Measurements from ENCODE around the gene FHL1.

The FHL1 gene

DNA sequence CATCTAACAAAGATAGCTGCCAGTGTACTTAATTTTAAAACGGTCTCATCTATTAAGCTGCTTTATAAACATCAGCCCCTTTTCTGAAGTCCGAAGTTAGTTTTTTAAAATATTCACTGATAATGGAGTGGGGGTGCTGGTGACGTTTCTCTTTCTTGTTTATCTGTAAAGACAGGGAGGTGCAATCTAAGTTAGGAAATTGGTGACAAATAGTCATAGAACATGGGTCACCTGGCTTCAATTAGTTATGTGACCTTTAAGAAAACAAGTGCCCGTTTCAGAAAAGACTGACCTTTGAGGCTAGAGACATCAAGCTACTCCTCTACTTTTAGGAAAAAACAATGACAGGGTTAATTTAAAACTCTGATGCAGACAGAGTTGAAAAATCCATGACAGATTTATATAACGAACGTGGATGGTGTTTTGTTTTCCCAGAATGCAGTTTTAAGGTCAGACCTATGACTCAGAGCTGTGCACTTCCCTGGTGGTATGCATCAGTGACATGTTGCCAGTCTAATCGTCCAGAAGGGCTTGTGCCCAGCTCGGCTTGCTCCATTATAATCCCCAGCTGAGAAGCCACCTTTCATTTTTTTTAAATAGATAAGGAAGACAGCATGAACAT lies 38.2 kb downstream of the FHL1 start:
- DNase-seq, result no peak

DNA sequence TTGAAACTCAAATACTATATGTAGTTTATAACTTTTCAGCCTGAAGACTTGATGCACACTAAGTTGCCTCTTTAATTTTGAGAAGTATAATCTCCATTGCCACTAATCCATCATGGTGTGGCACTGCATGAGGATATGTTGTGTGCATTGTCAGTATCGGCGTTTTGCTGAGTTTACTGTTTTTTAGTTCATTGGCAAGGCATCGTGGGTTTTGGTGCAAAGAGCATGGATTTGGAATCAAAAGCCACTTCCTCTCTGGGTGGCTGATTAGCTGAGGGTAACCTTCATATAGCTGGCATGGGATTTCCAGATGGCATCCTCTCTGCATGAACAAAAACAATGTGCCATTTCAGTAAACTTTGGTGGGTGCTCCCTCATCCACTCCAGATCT lies 38.7 kb downstream of the FHL1 start:
- DNase-seq, result no peak

DNA sequence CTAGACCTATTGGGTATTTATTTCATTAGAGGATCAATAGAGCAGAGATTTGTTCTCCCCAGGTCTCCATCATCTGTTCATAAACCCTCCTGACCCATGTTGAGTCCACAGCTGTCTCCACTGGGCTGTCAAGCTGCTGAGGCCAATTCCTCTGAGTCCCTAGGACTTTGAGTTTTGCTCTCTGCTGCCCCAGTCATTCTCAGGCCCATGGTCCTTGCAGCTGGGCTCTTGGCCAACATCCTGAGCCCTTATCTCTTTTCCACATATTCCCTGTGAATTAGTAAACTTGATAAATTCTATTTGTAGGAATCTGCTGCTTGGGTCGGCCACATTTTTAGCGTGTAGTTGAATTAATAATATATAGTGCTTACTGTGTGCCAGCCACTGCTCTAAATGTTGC lies 41.9 kb downstream of the FHL1 start:
- DNase-seq, result no peak

DNA sequence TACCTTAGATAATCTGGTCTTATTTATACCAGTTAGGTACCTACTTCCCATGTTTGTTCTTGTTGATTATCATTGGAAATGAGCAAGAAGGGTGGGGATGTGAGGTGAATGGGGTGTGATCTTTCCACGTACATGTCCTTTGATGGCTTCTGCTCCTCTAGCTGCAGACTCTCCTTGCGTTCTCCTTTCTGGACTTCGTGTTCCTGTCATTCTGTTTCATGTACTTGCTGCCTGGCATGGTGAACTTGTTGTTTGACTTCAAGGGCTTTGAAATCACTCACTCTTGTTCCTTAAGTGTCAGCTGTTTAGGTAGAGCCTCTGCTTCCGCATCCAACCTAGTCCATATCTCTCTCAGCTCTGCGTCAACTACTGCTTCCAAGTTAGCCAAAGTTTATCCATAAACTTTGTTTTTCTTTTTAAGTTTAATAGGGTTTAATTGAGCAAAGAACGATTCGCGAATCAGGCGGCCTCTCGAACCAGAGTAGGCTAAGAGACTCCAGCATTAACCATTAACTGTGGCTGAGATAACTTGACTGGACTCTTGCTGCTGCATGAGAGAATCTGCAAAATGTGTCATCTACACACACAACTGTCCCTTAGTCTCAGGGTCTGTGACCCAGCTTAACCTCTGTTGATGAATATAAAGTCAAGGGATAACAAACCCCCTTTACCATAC lies 42.8 kb downstream of the FHL1 start:
- no peak for DNase-seq

DNA sequence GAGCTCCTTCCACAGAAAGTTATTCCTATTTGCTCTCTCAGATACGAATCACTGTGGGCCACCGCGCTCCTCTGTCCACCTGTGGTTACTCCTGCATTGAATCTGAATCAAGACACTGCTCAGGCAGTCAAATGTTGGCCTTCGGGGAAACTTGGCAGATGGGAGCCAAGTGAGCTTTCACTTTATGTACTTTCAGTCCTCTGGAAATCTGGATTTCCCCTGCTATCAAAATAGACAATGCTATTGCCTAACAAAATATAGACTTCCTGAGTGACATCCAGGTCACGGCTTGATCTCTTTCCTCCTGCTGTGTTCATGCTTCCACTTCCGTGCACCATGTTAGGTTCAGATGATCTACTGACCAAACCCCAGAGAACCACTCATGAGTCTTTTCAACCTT lies 43.8 kb downstream of the FHL1 start:
- DNase-seq, result no peak

DNA sequence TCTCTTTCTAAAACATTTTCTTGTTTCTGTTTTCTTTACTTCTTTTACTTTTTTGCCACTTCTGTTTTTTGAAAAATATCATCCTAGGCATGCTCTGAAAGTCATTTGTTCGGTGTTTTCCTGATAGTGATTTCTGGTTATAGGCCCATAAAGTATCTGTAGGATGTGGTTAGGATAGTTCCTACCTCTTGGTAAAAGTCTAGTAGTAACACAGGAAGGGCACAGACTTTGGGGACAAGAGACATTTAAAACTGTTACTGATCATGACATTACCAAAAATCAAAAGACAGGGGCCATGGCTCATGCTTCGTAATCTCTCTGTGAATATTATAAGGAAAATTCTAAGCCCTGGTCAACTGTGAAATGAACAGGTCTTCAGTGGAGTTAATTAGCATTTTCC lies 44.8 kb downstream of the FHL1 start:
- DNase-seq, result no peak

DNA sequence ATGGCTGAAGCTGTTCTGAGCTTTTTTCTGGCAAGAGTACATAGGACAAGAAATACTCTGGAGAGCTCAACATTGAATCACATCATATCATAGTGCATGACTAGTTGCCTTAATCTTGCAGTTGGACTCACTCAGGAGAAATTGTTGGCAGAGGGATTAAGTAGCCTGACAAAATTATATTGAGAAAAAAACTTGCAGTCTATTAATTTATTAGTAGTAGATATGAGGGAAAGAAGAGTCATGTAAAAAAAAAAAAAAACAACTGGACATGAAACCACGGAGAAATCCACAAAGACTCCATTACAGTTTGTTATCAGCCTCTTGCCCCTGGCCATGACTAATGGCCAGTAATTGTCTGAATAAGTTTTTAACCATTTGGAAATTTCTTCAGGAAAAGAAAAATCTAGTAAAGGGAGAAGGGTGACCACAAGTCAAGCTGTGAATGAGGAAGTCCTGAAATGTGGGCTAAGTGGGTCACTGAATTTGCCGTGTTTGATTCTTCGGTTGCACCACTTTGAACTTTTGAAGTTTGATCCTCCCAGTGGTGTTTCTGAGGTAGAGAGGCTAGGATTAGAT lies 45.6 kb downstream of the FHL1 start:
- no peak for DNase-seq

DNA sequence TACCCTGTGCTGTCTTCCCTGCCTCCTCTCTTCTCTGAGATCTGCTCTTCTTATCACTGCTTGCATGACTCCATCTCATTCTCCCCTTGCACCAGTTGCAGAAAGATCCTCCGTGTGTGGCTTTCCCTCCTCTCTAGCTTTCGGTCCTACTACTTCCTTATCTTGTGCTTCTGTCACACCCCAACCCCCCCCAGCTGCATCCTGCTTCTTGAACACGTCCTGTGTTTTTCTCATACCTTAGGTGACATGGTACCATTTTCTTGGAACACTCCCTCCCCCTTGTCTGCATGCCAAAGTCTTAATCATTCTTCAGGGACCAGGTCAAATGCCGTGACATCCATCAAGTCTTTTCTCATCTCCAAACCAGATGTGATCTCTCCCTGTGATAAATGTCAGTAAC lies 46.4 kb downstream of the FHL1 start:
- no peak for DNase-seq

DNA sequence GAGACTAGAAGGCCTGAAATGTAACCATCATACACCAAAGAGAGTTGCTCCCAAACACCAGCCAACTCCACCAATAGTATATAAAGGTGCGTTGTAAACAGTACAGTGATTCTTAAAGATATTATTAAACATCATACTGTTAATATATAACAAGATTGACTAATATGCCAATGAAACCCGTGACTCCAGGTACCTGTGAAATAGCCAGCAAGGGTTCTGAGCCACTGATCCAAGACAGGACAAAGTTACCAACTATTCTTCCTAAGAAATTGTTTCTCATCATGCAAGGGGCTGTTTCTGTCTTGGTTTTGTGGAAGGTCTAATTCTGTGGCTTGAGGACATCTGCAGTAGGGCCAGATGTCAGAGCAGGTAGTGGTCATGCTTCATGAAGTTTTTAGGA lies 47.2 kb downstream of the FHL1 start:
- no peak for DNase-seq

DNA sequence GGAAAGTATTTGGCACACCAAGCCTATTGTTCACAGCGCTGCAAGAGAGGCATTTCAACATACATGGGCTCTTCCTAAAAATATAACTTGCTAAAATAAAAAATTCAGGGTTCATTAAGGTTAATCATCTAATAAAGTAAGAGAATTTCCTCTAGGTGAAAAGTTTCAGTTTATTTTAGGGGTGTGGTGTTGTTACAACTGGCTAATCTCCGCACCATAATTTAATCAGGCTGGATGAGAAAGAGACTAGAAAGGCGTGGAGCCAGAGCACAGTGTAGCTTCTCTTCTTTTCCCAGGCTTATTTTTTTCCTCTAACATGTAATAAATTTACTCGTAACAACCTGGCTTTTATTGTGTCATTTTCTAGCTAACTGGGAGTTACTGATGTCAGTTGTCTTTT lies 47.9 kb downstream of the FHL1 start:
- DNase-seq, result no peak

DNA sequence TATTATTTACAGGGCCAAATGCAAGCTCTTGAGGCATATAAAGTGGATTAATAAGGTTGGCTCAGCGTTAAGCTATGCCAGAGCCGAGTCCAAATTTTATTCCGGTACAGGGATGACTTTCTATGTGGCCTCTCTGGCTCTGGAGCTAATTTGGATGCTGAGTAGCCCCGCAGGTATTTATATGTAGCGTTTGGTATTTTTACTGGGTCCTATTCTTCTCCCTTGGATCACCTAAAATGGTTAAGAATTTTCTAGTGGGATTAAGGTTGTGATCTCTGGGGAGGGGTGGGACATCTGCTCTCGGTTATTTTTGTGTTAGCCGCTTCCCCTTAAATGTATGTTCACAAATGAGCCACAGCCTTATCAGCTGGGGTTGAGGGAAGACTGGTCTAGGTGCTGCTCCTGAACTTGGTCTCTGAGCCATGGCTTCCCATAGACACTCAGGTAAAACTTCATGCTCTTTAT lies 49.4 kb downstream of the FHL1 start:
- no peak for DNase-seq

DNA sequence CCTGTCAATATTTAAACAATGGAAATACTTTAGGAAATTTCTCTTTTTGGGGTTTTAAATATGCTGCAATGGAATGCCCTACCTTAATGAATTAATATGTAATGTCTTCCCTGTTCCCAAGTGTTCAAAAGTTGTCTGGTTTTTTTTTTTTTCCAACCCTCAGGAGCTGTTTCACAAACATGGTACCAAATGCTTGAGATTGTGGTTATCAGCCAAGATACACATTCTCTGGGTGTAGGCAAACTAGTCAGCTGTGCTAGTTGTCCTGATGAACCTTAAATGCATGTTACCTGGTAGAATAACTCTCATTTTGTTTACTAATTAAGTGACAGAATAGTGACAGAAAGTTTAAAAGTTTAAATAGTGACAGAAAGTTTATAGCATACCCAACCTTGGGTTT lies 50.7 kb downstream of the FHL1 start:
- no peak for DNase-seq

DNA sequence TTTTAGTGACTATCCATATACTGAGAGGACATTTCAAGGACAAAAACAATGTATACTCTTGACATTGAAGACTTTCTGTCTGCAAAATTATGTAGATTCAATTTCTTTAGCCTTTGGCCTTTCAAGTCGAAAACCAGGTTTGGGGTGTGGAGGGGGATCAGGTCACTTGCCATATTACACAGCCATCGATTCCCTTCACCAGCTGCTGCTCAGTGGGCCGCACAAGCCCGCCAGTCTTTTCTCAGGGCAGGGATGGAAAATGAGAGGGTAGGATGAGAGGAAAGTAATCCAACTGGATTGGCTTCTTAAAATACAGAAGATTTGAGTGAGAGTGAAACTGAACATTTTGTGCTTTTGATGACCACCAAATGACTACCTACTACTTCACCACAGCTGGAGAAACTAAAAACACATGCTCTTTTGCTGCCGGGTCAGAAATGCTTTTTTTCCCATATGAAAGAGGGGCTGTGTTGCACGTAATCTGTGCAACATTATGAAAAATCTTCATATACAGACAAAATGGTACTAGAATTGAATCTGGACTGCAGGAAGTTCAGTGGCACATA lies 51.4 kb downstream of the FHL1 start:
- DNase-seq, result no peak

DNA sequence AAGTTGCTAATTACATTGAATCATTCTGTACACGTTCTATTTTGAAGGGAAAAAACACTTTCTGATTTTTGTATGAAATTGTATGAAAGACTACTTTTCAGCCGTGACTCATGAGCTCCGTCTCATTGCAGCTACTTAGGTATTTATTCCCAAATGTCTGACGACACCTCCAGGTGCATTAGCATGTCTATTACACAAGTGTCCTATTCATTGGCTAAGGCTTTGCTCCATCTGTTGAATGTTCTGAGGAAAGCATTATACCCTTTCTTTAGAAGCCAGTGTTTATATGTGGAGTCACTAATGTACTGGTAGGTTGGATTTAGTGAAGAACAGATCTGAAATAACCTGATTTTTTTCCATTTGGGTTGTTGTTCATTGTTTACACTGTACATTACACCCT lies 52.0 kb downstream of the FHL1 start:
- no peak for DNase-seq

DNA sequence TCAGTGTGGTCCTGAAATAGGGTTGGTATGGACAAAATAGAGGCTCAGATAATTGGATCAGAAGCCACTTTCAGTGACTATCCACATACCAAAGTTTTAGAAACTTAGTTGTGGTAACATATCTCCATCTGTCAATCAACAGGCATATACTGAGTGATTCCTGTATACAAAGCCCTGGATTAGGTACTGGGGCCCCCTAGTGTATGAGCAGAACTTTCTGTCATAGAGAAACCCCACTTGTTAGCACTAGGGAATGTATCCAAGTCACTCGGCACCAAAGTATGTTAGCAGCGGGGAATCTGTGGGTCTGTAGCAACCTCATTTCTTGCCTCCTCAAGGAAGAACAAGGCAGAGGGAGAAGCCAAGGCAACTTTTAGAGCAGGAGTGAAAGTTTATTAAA lies 53.1 kb downstream of the FHL1 start:
- no peak for DNase-seq

DNA sequence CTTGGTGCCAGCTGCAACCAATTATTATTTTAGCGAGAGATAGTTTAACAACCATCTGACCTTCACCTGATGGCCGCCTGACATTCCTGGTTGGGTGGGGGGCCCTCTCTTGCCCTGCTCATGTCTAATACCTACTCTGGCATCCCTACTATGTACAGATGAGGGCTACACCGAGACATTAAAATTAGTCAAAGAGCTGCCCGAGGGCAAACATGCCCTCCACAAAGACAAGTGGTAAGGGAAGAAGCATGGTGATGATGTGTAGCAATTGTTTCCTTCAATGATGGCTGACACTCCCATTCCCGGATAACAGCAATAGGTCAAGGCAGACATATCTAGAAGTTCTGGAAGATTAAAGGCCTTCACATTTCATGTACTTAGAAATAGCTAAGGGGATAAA lies 54.3 kb downstream of the FHL1 start:
- DNase-seq, result no peak

DNA sequence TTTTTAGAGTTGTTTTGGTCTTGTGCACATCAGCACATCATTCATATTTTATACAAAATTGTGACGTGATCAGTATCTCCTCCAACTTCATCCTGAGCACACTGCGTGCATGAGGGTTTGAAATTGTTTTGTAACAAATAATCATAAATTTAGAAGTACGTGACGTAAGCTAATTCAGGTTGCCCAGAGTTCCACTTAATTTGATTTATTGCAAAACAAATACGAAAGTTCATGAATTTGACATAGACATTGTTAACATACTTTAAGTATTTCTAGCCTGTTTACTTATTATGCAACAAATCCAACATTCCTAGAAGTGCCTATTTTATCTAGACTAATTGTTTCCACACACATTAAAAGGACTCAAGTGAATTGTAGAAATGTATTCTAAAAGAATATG lies 55.6 kb downstream of the FHL1 start:
- DNase-seq, result no peak

DNA sequence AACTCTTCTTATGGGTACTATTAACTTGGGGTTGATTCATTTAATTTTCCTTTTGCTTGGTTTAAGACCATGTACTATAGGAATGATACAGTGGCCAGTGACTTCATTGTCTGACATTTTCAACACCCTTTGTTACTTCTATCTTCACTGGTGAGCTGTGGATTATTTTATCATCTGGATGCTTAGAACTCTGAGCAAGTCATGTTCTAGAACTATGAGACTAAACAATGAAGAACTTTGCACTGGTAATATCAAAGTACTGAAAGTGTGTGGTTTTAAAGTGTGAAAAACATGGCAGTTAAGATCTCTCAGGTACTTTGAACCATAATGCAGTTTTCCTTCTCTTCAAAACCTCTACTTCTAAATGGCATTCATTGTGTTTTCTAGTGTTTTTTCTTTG lies 56.1 kb downstream of the FHL1 start:
- DNase-seq, result no peak

DNA sequence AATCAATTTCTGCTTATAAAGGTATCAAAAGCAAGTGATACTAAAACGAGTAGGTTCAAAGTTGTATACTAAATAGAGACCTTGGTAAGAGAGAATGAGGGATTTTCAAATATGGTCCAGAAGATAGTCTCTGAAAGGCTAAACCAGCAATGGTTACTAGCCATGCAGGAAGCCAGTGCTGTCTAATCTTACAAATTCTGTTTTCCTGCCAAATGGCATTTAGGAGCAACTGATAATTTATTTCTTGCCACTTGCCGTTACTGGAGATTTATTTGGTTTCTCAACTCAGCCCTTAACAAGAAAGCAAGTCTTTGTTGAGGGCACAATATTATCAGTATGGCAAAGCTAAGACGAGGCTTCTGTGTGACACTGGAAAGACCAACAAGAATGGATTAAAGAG lies 56.6 kb downstream of the FHL1 start:
- DNase-seq, result no peak

DNA sequence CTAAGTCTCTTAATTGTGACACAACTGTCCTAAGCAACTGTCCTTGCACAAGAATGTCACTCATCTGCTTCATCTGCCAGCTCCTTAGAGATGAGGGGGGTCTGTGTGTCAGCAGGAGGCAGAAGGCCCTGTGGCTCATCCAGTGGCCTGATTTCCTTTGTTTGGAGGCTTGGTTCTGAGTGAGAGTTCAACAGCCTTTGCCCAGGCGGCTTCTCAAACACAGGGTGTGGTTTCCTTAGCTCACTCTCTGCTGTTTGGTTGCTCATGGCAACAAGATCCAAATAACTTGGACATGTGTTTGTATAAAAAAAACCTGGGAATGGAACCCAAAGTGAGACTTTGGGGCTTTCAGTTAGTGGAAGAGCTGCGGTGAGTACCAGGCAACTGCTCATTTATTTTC lies 57.2 kb downstream of the FHL1 start:
- DNase-seq, result no peak

DNA sequence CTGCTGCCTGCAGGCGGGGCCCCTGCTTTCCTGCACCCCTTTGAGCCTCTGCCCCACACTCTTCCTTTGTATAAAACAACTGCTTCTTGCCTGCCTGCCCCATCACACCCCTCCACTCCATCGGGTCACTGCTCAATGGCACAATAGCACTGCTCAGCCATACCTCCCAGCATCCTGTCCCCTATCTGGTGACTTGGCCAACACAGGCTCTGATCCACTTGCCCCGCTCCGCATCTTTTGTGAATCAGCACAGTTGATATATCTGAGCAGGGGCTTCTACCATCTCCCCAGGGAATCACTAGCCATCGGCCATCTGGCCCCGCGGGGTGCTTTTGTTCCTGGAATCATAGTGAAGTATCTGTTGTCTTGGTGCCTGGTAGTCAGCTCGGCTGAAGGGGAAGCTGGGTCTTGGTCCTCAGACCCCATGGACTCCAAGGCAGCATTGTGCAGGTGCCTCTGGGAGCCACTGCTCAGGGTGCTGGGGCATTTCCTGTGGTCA lies 58.6 kb downstream of the FHL1 start:
- DNase-seq, result no peak

DNA sequence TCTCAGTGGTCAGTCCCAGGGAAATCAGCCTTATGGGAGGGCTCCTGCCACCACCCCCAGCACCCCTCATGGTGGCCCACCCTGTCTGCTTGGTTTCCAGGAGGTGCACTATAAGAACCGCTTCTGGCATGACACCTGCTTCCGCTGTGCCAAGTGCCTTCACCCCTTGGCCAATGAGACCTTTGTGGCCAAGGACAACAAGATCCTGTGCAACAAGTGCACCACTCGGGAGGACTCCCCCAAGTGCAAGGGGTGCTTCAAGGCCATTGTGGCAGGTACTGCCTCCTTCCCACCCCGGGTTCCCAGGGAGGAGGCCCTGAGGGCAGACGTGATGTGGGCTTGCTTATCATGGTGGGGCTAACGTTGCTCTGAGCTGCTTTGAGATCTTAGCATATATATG lies 59.6 kb downstream of the FHL1 start:
- DNase-seq, result no peak

DNA sequence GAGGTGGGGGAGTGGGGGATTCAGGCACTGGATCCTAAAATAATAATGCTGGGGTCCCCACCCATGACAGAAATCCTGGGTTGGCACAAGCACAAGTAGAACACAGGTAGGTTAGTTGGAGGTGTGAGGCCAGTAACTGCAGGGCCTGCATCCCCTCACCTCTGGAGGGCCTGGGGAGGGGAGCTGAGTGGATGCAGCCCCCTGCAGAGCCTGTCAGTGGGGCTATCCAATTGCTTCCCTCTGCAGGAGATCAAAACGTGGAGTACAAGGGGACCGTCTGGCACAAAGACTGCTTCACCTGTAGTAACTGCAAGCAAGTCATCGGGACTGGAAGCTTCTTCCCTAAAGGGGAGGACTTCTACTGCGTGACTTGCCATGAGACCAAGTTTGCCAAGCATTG lies 60.2 kb downstream of the FHL1 start:
- DNase-seq, result no peak
